Common myeloid progenitor, CD34-positive (primary cell): Measurements from ENCODE around the gene TMEM214.

Source experiments
- CTCF ChIA-PET: fragments of 350-600 bp; sonication (Branson Sonifier 250); formaldehyde crosslinking; loops from one replicate; lab custom pipeline; 2021; ENCODE audit warnings: antibody characterized with exemption; lab: Charles Lee
- POLR2A ChIA-PET: fragments of 350-600 bp; sonication (Branson Sonifier 250); formaldehyde crosslinking; loops from one replicate; lab custom pipeline; 2021; ENCODE audit warnings: antibody characterized with exemption; lab: Charles Lee
- DNase-seq, 3 donors: peaks; one replicate each; pipeline versions ENCODE4 v3.0.0 to v3.0.0-alpha.2; 2013
- H3K27ac ChIP-seq, 2 experiments: 1 replicate in 1 of 2; 2 replicates in 1 of 2; pipeline ENCODE4 v1.7.0; 2013; ENCODE audit warnings: inconsistent platforms in 2 of 2, low read length in 2 of 2, mild to moderate bottlenecking in 2 of 2, low read depth in 1 of 2, moderate library complexity in 1 of 2; ENCODE audit not compliant: severe bottlenecking in 2 of 2, insufficient read depth in 1 of 2, poor library complexity in 1 of 2
- H3K27me3 ChIP-seq, 5 experiments: replicated peaks in 2 of 5; 1 replicate in 3 of 5; 2 replicates in 2 of 5; pipeline versions ENCODE4 v1.6.1 to v1.7.0; 2013; ENCODE audit warnings: low read length in 4 of 5, mild to moderate bottlenecking in 2 of 5, moderate library complexity in 2 of 5, inconsistent platforms in 1 of 5; ENCODE audit not compliant: insufficient read depth in 5 of 5, control insufficient read depth in 4 of 5
- H3K36me3 ChIP-seq, 4 experiments: 1 replicate in 2 of 4; 2 replicates in 2 of 4; pipeline versions ENCODE4 v1.6.1 to v1.7.0; 2013; ENCODE audit warnings: low read length in 3 of 4, control low read depth in 1 of 4, mild to moderate bottlenecking in 1 of 4; ENCODE audit not compliant: control insufficient read depth in 4 of 4, insufficient read depth in 4 of 4
- H3K4me1 ChIP-seq, 4 experiments: 1 replicate in 3 of 4; 2 replicates in 1 of 4; pipeline versions ENCODE4 v1.6.1 to v1.7.1; 2013; ENCODE audit warnings: low read length in 3 of 4, mild to moderate bottlenecking in 3 of 4, control low read depth in 1 of 4, inconsistent platforms in 1 of 4, moderate library complexity in 1 of 4; ENCODE audit not compliant: control insufficient read depth in 4 of 4, insufficient read depth in 4 of 4; ENCODE audit errors: control extremely low read depth in 1 of 4
- H3K4me3 ChIP-seq, 7 experiments: 1 replicate in 4 of 7; 2 replicates in 3 of 7; pipeline versions ENCODE4 v1.5.1 to v1.7.0; 2013; ENCODE audit warnings: mild to moderate bottlenecking in 7 of 7, low read length in 6 of 7, moderate library complexity in 6 of 7, inconsistent platforms in 2 of 7, low read depth in 2 of 7, control low read depth in 1 of 7; ENCODE audit not compliant: insufficient read depth in 4 of 7, control insufficient read depth in 1 of 7; ENCODE audit errors: extremely low read depth in 1 of 7
- H3K9me3 ChIP-seq, 5 experiments: 1 replicate in 4 of 5; 2 replicates in 1 of 5; pipeline versions ENCODE4 v1.6.1 to v1.7.1; 2013; ENCODE audit warnings: low read length in 4 of 5, mild to moderate bottlenecking in 2 of 5, inconsistent platforms in 1 of 5, low read depth in 1 of 5, moderate library complexity in 1 of 5; ENCODE audit not compliant: control insufficient read depth in 4 of 5, insufficient read depth in 2 of 5; ENCODE audit errors: control extremely low read depth in 1 of 5
- WGBS: methylation state at CpG from one replicate; pipeline ENCODE4 v1.1.5; 2013; ENCODE audit not compliant: insufficient coverage; 5-methylcytosine and 5-hydroxymethylcytosine counted together

TMEM214 gene

GRCh38 chr2:27083410-27084296, 50.9 kb downstream of the TMEM214 start:
- Histone ChIP-seq H3K27me3 (no peaks in the 10 kb centered on the region), H3K36me3 (peaks cover 0 to 12% (median 3%) of the 10 kb centered on the region in 4 experiments), H3K9me3 (no peaks in the 10 kb centered on the region), H3K27ac (no peak overlapping the region), H3K4me3 (no peak overlapping the region), H3K4me1 (peaks cover 7 to 79% (median 68%) of the 10 kb centered on the region in 4 experiments)
- DNase-seq, result no peak
- ChIA-PET CTCF (interaction anchor here (1.0 to 28.0 kb wide), 11 partner anchors 10 to 130 kb away, joined by 3 to 381 read pairs (median 3); partner anchors contain the start of genes AGBL5 and OST4), POLR2A (interaction anchor here (1.2 kb wide), 1 partner anchor 20 kb away, joined by 3 read pairs; no protein-coding TSS in a partner anchor)
- 95% methylated on average over 17 of the region's 20 CpGs for WGBS

DNA sequence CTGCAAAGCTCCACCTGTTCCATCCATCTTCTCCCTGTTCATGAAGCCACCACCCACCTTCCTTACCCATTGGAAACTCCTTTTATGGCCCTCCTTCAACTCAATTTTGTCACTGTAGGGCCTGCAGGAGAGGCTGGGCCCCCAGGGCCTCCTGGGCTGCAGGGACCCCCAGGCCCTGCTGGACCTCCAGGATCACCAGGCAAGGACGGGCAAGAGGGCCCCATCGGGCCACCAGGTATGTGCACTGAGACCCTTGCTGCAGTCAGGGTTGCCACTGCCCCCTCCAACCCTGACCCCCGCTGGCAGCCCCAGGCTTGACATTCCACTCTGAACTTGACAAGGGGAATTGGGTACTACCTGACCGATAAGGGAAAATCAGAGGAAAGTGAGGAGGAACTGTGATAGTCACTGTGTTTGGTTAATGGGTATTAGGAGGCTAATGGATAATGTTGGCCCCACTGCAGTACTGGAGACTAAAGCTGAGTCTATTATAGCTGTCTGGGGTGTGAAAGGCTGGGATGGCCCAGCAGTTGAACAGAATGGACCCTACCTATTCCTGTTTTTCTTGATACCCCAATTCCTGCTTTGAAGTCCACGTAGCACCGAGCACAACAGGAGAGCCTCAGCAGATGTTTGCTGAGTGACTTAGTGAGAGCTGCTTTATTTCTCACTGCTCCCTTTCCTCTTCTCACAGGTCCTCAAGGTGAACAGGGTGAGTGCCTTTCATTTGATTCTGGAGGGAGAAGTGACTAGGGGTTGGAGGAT, 51.7 kb downstream of the TMEM214 start:
- 90% methylated on average over 4 of the region's 6 CpGs for WGBS
- no peak for DNase-seq
- H3K4me1 ChIP-seq, result peaks cover 7 to 71% (median 60%) of the 10 kb centered on the region in 4 experiments
- H3K9me3 ChIP-seq, result no peaks in the 10 kb centered on the region
- no peak overlapping the region for H3K4me3 ChIP-seq
- no peak overlapping the region for H3K27ac ChIP-seq
- H3K27me3 ChIP-seq, result no peaks in the 10 kb centered on the region
- peaks cover 0 to 12% (median 3%) of the 10 kb centered on the region in 4 experiments for H3K36me3 ChIP-seq
- CTCF ChIA-PET, result interaction anchor here (1.0 to 28.0 kb wide), 9 partner anchors 10 to 129 kb away, joined by 3 to 381 read pairs (median 5); partner anchors contain the start of genes AGBL5 and OST4
- POLR2A ChIA-PET, result interaction anchor here (1.2 kb wide), 1 partner anchor 20 kb away, joined by 3 read pairs; no protein-coding TSS in a partner anchor

GRCh38 chr2:27085062-27085672, 52.4 kb downstream of the TMEM214 start:
- no peak for DNase-seq
- POLR2A ChIA-PET, result interaction anchor here (1.4 kb wide), 1 partner anchor 35 kb away, joined by 6 read pairs; the partner anchor contains the start of gene AGBL5
- 72% methylated on average over 10 of the region's 10 CpGs for WGBS
- H3K4me1 ChIP-seq, result peaks cover 5 to 64% (median 54%) of the 10 kb centered on the region in 4 experiments
- no peaks in the 10 kb centered on the region for H3K9me3 ChIP-seq
- peaks cover 0 to 12% (median 3%) of the 10 kb centered on the region in 4 experiments for H3K36me3 ChIP-seq
- peak overlapping the region in 1 of 2 experiments; percentile 66 for H3K27ac ChIP-seq
- H3K4me3 ChIP-seq, result peak overlapping the region; percentile 43 to 77 (median 65)
- H3K27me3 ChIP-seq, result no peaks in the 10 kb centered on the region
- CTCF ChIA-PET, result interaction anchor here (0.9 to 28.0 kb wide), 8 partner anchors 8 to 68 kb away, joined by 3 to 381 read pairs (median 6); partner anchors contain the start of genes AGBL5 and OST4

- under 1% methylated on average over 38 of the region's 38 CpGs for WGBS
- CTCF ChIA-PET, result interaction anchor here (0.9 to 28.0 kb wide), 7 partner anchors 8 to 68 kb away, joined by 3 to 381 read pairs (median 5); partner anchors contain the start of genes AGBL5 and OST4
- Histone ChIP-seq H3K27ac (peak overlapping the region in 1 of 2 experiments; percentile 66), H3K9me3 (no peaks in the 10 kb centered on the region), H3K4me3 (peak overlapping the region; percentile 43 to 77 (median 65)), H3K36me3 (peaks cover 0 to 12% (median 3%) of the 10 kb centered on the region in 4 experiments), H3K27me3 (no peaks in the 10 kb centered on the region), H3K4me1 (peaks cover 5 to 59% (median 48%) of the 10 kb centered on the region in 4 experiments)
- POLR2A ChIA-PET, result interaction anchor here (1.4 kb wide), 1 partner anchor 35 kb away, joined by 6 read pairs; the partner anchor contains the start of gene AGBL5
- peak in 2 of 3 donors; percentile 27 to 43 for DNase-seq
Measured at GRCh38 chr2:27085673-27086089, 52.9 kb downstream of the TMEM214 start.

DNA sequence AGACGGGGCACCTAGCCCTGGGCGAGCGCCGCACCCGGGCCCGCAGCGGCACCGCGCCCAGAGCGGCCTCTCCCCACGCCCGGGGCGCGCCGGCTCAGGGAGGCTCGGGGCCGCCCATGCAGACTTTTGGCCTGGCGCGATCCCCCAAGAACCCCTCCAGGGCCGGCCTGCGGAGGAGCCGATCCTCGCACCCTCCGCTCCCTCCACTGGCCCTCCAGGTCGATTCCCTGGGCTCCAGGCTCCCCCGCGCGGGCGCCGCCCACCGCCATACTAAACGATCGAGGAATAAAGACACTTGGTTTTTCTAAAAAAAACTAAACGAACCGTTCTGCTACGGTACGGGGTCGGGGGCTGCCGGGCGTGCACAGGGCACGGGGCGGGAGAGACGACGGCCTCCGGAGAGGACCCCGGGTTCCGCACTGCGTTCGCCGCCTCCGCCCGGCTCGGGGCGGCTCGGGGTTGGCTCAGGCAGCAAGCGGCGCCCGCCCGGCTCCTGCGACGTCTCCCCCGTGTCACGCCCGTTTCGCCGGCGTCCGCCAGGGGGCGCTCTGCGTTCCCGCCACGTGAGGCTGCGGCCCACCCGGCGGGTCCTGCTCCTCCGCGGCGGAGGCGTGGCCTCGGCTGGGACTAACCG, 53.4 kb downstream of the TMEM214 start:
- POLR2A ChIA-PET, result interaction anchor here (0.6 to 1.4 kb wide), 3 partner anchors 15 to 277 kb away, joined by 3 to 6 read pairs (median 4); partner anchors contain the start of genes AGBL5 and OST4
- WGBS, result 0% methylated on average over 56 of the region's 81 CpGs
- H3K4me1 ChIP-seq, result peaks cover 5 to 55% (median 44%) of the 10 kb centered on the region in 4 experiments

More for the DNA sequence above, 53.4 kb downstream of the TMEM214 start:
- CTCF ChIA-PET, result interaction anchor here (0.9 to 28.0 kb wide), 9 partner anchors 8 to 195 kb away, joined by 3 to 381 read pairs (median 5); partner anchors contain the start of genes AGBL5, OST4 and TRIM54
- no peaks in the 10 kb centered on the region for H3K27me3 ChIP-seq
- peak overlapping the region in 1 of 2 experiments; percentile 66 for H3K27ac ChIP-seq
- H3K4me3 ChIP-seq, result peak overlapping the region; percentile 43 to 77 (median 65)
- peaks cover 0 to 12% (median 3%) of the 10 kb centered on the region in 4 experiments for H3K36me3 ChIP-seq
- H3K9me3 ChIP-seq, result no peaks in the 10 kb centered on the region
- DNase-seq, result peak; percentile 93 to 96 (median 95)
